HG03066 (cell line): ENCODE results near the gene SIK3.

ENCODE experiments used
- ATAC-seq: cut with Tn5 transposase; IDR thresholded peaks from one replicate; pipeline ENCODE4 v1.9.1; 2021; ENCODE audit warnings: low read depth; ENCODE audit not compliant: unreplicated experiment

Gene SIK3

DNA sequence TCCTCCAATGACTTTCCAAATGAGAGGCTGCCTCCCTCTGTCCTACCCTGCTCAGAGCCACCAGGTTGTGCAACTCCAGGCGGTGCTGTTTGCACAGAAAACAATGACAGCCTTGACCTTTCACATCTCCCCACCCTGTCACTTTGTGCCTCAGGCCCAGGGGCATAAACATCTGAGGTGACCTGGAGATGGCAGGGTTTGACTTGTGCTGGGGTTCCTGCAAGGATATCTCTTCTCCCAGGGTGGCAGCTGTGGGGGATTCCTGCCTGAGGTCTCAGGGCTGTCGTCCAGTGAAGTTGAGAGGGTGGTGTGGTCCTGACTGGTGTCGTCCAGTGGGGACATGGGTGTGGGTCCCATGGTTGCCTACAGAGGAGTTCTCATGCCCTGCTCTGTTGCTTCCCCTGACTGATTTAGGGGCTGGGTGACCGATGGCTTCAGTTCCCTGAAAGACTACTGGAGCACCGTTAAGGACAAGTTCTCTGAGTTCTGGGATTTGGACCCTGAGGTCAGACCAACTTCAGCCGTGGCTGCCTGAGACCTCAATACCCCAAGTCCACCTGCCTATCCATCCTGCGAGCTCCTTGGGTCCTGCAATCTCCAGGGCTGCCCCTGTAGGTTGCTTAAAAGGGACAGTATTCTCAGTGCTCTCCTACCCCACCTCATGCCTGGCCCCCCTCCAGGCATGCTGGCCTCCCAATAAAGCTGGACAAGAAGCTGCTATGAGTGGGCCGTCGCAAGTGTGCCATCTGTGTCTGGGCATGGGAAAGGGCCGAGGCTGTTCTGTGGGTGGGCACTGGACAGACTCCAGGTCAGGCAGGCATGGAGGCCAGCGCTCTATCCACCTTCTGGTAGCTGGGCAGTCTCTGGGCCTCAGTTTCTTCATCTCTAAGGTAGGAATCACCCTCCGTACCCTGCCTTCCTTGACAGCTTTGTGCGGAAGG is 265.6 kb downstream of the SIK3 start:
- no peak for ATAC-seq

GRCh38 chr11:116831790-116832349 is 266.4 kb downstream of the SIK3 start:
- ATAC-seq = no peak

DNA sequence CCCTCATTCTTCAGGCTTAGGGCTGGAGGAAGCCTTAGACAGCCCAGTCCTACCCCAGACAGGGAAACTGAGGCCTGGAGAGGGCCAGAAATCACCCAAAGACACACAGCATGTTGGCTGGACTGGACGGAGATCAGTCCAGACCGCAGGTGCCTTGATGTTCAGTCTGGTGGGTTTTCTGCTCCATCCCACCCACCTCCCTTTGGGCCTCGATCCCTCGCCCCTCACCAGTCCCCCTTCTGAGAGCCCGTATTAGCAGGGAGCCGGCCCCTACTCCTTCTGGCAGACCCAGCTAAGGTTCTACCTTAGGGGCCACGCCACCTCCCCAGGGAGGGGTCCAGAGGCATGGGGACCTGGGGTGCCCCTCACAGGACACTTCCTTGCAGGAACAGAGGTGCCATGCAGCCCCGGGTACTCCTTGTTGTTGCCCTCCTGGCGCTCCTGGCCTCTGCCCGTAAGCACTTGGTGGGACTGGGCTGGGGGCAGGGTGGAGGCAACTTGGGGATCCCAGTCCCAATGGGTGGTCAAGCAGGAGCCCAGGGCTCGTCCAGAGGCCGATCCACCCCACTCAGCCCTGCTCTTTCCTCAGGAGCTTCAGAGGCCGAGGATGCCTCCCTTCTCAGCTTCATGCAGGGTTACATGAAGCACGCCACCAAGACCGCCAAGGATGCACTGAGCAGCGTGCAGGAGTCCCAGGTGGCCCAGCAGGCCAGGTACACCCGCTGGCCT is 267.9 kb downstream of the SIK3 start:
- ATAC-seq = no peak

GRCh38 chr11:116829525-116830183 is 268.6 kb downstream of the SIK3 start, which contains the start of gene APOC3:
TSS of gene APOC3 (plus strand) at chr11:116829907. CDS start at chr11:116830583, 676 bp downstream.
- ATAC-seq = no peak

- no peak for ATAC-seq
These were observed 269.4 kb downstream of the SIK3 start for GRCh38 chr11:116828632-116829524.

DNA sequence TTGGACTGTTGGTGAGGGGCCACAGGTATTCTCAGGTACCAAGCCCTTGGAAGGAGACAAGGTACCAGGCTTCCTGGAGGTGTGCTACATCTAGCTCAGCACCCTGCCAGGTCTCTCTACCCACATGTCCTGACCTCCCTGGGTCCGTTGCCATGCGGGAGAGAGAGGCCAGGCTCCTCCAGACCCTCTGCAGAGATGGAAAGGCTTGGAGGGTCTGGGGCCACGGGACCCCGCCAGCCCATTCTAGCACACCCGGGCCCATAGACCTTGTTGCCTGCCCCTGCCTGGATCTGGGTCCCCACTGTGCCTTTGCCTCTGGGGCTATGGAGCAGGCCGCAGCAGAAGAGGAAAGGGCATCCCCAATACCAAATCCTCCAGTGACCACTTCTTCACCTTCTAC is 270.8 kb downstream of the SIK3 start:
- ATAC-seq = no peak

- ATAC-seq = no peak
These were observed 271.3 kb downstream of the SIK3 start for GRCh38 chr11:116826751-116827431.

GRCh38 chr11:116825854-116826750 is 272.1 kb downstream of the SIK3 start:
- no peak for ATAC-seq

GRCh38 chr11:116825434-116825833 is 272.8 kb downstream of the SIK3 start:
- no peak for ATAC-seq

- no peak for ATAC-seq
These were observed 275.0 kb downstream of the SIK3 start, which contains the start of gene APOA4 for GRCh38 chr11:116823031-116823843. TSS of gene APOA4 (minus strand) at chr11:116823304. CDS start at chr11:116823191, 113 bp downstream.

- ATAC-seq = no peak
These were observed 275.7 kb downstream of the SIK3 start for GRCh38 chr11:116822575-116822974.

DNA sequence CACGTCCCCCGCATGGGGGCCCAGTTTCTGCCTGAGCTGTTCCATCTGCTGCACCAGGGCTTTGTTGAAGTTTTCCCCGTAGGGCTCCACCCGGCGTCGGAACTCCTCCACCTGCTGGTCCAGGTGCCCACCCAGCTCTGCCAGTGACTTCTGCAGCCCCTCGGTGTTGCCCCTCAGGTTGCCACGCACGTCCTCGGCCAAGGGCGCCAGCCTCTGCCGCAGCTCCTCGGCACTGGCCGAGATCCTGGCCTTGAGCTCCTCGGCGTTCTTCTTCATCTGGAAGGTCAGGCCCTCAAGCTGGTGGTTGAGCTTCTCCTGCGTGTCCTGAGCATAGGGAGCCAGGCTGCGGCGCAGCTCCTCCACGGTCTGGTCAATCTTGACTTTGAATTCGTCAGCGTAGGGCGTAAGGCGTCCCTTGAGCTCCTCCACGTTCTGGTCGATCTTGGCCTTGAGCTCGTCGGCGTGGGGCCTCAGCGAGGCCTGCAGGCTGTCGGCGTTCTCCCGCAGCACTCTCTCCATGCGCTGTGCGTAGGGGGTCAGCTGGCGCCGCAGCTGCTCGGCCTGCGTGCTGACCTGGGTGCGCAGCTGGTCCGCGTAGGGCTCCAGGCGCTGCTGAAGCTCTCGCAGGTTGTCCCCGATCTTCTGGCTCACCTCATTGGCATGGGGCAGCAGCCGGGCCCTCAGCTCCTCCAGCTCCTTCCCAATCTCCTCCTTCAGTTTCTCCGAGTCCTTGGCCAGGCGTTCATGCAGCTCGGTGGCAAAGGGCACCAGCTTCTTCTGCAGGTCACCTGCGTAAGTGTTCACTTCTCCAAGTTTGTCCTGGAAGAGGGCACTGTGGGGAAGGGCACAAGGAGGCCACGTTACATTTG is 276.9 kb downstream of the SIK3 start:
- no peak for ATAC-seq

DNA sequence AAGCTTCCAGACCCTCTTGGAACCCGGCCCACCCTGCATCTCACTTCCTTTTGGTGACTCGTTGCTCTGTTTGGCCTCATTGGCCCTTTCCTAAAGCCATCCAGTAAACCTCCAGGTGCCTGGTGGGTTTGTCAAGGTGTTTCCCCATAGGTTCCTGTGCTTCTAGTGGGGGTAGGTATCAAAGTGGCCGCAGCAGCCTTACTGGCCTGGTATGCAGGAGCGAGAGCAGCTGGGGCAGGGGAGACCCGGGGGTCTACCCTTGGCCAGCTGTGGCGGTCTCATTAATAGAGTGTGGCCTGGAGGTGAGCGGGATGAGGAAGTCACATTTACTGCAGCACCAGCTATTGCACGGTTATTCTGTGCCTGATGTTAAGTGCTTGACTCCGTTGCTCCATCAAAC is 279.2 kb downstream of the SIK3 start:
- no peak for ATAC-seq

DNA sequence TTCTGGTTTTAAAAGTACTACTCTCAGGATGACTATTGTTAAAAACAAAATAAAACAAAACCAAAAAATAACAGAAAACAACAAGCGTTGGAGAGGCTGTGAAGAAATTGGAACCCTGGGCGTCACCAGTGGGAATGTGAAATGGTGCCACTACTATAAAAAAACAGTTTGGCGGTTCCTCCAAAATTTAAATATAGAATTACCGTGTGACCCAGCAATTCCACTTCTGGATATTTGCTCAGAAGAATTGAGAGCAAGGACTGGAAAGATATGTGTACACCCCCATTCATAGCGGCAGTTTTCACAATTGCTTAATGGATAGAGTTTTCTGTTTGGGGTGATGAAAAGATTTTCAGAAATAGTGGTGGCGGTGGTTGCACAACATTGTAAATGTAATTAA is 283.7 kb downstream of the SIK3 start:
- ATAC-seq = no peak

- no peak for ATAC-seq
These were observed 284.3 kb downstream of the SIK3 start for GRCh38 chr11:116813781-116814471.

DNA sequence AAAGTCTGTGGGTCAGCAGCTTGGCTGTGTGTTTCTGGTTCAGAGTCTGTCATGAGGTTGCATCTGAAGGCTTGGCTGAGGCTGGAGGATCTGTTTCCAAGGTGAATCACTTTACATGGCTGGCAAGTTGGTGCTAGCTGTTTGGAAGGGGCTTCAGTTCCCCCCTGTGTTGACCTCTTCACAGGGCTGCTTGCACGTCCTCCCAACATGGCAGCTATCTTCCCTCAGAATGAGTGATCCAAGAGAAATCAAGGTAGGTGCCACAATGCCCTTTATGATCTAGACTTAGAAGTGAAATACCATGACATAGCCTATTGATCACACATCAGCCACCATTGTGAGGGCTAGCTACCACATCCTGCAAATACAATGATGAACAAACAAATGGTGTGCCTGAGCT is 285.1 kb downstream of the SIK3 start:
- no peak for ATAC-seq
